A549 treated with dexamethasone at 1 μM for 4 hours (cell line): ENCODE measurements around the gene OR4N2. TPM values are rescaled to one million over a fixed set of nuclear protein-coding genes. Genes with fewer than 3 reads are reported as not detected.

Source experiments
- total RNA-seq: library from RNA; stranded (reverse); fragments of 200-300 nt; extraction: Qiagen RNA extraction; gene quantifications from 5 replicates; pipeline ENCODE4 v1.2.3, GENCODE V29; 2022

The OR4N2 gene
- total RNA-seq, result not detected in 5 replicates

GRCh38 chr14:19803470-19803869 is at the start of gene OR4N2:
TSS of gene OR4N2 (plus strand) at chr14:19803770. CDS start at chr14:19827449, 23,679 bp downstream.

DNA sequence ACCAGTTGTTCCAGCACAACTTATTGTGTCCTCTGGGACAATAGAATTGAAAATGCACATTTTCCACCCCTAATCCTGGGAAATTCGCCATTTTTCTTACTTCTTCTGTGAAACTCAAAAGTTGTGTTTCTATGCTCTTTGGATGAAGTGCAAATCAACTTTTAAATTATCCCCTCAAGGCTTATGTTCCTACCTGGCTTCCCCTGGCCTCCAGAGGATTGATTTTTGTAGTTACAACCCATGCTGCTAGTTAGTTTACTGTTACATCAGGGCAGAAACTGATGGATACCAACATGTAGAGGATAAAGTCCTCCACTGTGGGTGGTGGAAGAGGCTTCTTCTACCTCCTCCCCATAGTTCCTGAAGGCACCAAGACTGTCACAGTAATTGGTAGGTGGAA is 30.4 kb upstream of the OR4N2 start, which contains the start of gene OR4M1:
OR4M1 (plus strand) TSS at position 301 of the 400 bp plus-strand sequence. CDS start 6,819 bp downstream, outside the sequence.

DNA sequence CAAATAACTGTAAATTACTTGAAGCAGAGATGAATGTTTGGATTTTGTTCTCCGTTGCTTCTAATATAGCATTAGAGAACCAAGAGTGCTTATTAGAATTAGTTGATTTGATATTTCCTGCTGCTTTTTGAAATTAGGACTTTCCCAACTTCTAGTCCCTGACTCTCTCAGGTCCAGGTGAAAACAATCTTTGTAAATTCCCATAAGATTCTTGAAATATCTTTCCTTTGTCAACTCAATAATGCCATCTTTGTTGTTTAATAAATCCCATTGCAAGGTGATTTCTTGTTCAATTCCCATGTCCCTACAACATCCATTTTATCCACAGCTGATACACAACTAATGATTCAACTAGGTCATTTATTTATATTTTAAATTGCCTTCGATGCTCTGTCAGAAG is 71.3 kb downstream of the OR4N2 start, which contains the start of gene OR4K2:
OR4K2 (plus strand) TSS at position 301 of the 400 bp plus-strand sequence. CDS start 1,126 bp downstream, outside the sequence.

Other genes starting within 250 kb of the OR4N2 start
- gene OR11H2, start 89.9 kb upstream of the OR4N2 start, total RNA-seq, result not detected in 5 replicates
- gene OR4Q3, start 60.2 kb upstream of the OR4N2 start, total RNA-seq, result not detected in 5 replicates
- not detected in 5 replicates for gene OR4M1, start 30.3 kb upstream of the OR4N2 start, total RNA-seq
- gene OR4K2, start 71.4 kb downstream of the OR4N2 start, total RNA-seq, result not detected in 5 replicates
- gene OR4K5, start 116.8 kb downstream of the OR4N2 start, total RNA-seq, result not detected in 5 replicates
- not detected in 5 replicates for gene OR4K1, start 127.1 kb downstream of the OR4N2 start, total RNA-seq
- not detected in 5 replicates for gene OR4K15, start 171.8 kb downstream of the OR4N2 start, total RNA-seq
- gene OR4Q2, start 198.4 kb downstream of the OR4N2 start, total RNA-seq, result not detected in 5 replicates
- not detected in 5 replicates for gene OR4K14, start 215.5 kb downstream of the OR4N2 start, total RNA-seq
- gene OR4K13, start 232.3 kb downstream of the OR4N2 start, total RNA-seq, result not detected in 5 replicates